Measurements from ENCODE around the gene GGT5.

- TF ChIP-seq CTCF (IDR thresholded peaks at IDR 0.05; ENCODE audit: low read depth, low read length, missing input control) (no peak), YY1 (IDR thresholded peaks at IDR 0.05) (no peak), ATF3 (IDR thresholded peaks at IDR 0.05) (no peak), RAD21 (IDR thresholded peaks at IDR 0.05) (no peak)
These were observed 11.1 kb downstream of the GGT5 start for GRCh38 chr22:24233816-24234215.

All from liver (tissue), 3 donors.